Common myeloid progenitor, CD34-positive (primary cell): ENCODE results near the gene PRKX.
"Not testable (repeated sequence)": the region's sequence is repeated elsewhere in the genome, so short reads cannot be mapped to it uniquely, and the experiment has no call there.

ENCODE experiments used
- CTCF ChIA-PET: fragments of 350-600 bp; sonication (Branson Sonifier 250); formaldehyde crosslinking; loops from one replicate; lab custom pipeline; 2021; ENCODE audit warnings: antibody characterized with exemption; lab: Charles Lee
- POLR2A ChIA-PET: fragments of 350-600 bp; sonication (Branson Sonifier 250); formaldehyde crosslinking; loops from one replicate; lab custom pipeline; 2021; ENCODE audit warnings: antibody characterized with exemption; lab: Charles Lee
- DNase-seq, 3 donors: peaks; one replicate each; pipeline versions ENCODE4 v3.0.0 to v3.0.0-alpha.2; 2013
- H3K27ac ChIP-seq, 2 experiments: 1 replicate in 1 of 2; 2 replicates in 1 of 2; pipeline ENCODE4 v1.7.0; 2013; ENCODE audit warnings: inconsistent platforms in 2 of 2, low read length in 2 of 2, mild to moderate bottlenecking in 2 of 2, low read depth in 1 of 2, moderate library complexity in 1 of 2; ENCODE audit not compliant: severe bottlenecking in 2 of 2, insufficient read depth in 1 of 2, poor library complexity in 1 of 2
- H3K27me3 ChIP-seq, 5 experiments: replicated peaks in 2 of 5; 1 replicate in 3 of 5; 2 replicates in 2 of 5; pipeline versions ENCODE4 v1.6.1 to v1.7.0; 2013; ENCODE audit warnings: low read length in 4 of 5, mild to moderate bottlenecking in 2 of 5, moderate library complexity in 2 of 5, inconsistent platforms in 1 of 5; ENCODE audit not compliant: insufficient read depth in 5 of 5, control insufficient read depth in 4 of 5
- H3K36me3 ChIP-seq, 4 experiments: 1 replicate in 2 of 4; 2 replicates in 2 of 4; pipeline versions ENCODE4 v1.6.1 to v1.7.0; 2013; ENCODE audit warnings: low read length in 3 of 4, control low read depth in 1 of 4, mild to moderate bottlenecking in 1 of 4; ENCODE audit not compliant: control insufficient read depth in 4 of 4, insufficient read depth in 4 of 4
- H3K4me1 ChIP-seq, 4 experiments: 1 replicate in 3 of 4; 2 replicates in 1 of 4; pipeline versions ENCODE4 v1.6.1 to v1.7.1; 2013; ENCODE audit warnings: low read length in 3 of 4, mild to moderate bottlenecking in 3 of 4, control low read depth in 1 of 4, inconsistent platforms in 1 of 4, moderate library complexity in 1 of 4; ENCODE audit not compliant: control insufficient read depth in 4 of 4, insufficient read depth in 4 of 4; ENCODE audit errors: control extremely low read depth in 1 of 4
- H3K4me3 ChIP-seq, 7 experiments: 1 replicate in 4 of 7; 2 replicates in 3 of 7; pipeline versions ENCODE4 v1.5.1 to v1.7.0; 2013; ENCODE audit warnings: mild to moderate bottlenecking in 7 of 7, low read length in 6 of 7, moderate library complexity in 6 of 7, inconsistent platforms in 2 of 7, low read depth in 2 of 7, control low read depth in 1 of 7; ENCODE audit not compliant: insufficient read depth in 4 of 7, control insufficient read depth in 1 of 7; ENCODE audit errors: extremely low read depth in 1 of 7
- H3K9me3 ChIP-seq, 5 experiments: 1 replicate in 4 of 5; 2 replicates in 1 of 5; pipeline versions ENCODE4 v1.6.1 to v1.7.1; 2013; ENCODE audit warnings: low read length in 4 of 5, mild to moderate bottlenecking in 2 of 5, inconsistent platforms in 1 of 5, low read depth in 1 of 5, moderate library complexity in 1 of 5; ENCODE audit not compliant: control insufficient read depth in 4 of 5, insufficient read depth in 2 of 5; ENCODE audit errors: control extremely low read depth in 1 of 5
- WGBS: methylation state at CpG from one replicate; pipeline ENCODE4 v1.1.5; 2013; ENCODE audit not compliant: insufficient coverage; 5-methylcytosine and 5-hydroxymethylcytosine counted together

PRKX gene

DNA sequence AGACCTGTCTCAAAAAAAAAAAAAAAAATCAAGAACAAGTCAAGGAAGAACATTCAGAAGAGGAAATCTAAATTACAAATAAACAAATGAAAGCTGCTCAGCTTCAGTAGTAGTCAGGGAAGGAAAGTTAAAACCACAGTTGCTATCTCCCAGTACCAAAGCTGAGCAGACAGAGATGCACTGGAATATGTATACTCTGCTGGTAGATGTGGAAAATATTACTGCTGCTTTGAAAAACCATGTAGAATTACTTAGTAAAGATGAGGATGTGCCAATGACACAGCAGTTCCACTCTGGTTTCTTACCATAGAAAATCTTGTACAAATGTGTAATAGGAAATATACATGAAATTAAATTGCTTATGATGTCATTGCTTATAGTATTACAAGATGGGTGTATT is 25.1 kb upstream of the PRKX start:
- no peaks in the 10 kb centered on the region for H3K9me3 ChIP-seq
- ChIA-PET POLR2A (interaction anchor here (1.3 kb wide), 1 partner anchor 15 kb away, joined by 4 read pairs; no protein-coding TSS in a partner anchor), CTCF (interaction anchor here (1.2 kb wide), 1 partner anchor 9 kb away, joined by 3 read pairs; no protein-coding TSS in a partner anchor)
- H3K4me1 ChIP-seq: peaks cover 0 to 9% (median 5%) of the 10 kb centered on the region in 4 experiments
- H3K27ac ChIP-seq: no peak overlapping the region
- peak; percentile 52 to 82 (median 78) for DNase-seq
- H3K4me3 ChIP-seq: no peak overlapping the region
- H3K36me3 ChIP-seq: no peaks in the 10 kb centered on the region
- H3K27me3 ChIP-seq: no peaks in the 10 kb centered on the region

DNA sequence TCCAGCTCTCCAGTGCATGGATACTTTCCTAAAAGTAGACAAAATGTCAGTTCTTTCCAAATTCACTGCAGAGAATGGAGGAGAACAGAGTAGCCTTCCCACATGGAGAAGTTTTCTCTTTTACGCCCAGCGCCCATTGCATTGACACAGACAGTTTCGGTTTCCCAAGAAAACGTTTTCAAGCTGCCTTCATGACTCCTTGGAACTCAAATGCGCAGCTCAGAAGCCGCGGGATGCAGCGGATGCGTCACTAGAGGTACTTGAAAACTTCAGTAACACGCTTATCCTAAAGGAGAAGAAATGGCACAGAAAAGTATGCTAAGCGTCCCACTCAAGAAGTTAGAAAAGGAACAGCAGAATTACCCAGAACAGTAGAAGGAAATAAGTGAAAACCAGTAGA is 23.1 kb upstream of the PRKX start:
- POLR2A ChIA-PET: not testable (repeated sequence)

DNA sequence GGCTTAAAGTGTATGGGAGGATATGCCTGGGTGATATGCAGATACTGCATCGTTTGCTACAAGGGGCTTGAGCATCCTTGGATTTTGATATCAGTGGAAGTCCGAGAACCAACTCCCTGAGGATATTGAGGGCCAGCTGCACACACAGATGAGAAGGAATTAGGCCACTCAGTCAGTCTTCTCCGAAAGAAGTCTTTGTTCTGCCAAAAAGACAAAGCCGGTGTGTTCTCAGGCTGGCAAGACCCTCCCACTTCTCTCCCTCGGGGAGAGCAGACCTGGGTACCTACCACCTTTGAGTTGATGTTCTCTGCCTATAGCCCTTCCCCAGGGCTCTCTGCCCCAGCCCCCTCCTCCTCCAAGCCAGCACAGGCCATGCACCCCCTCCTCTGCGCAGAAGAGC is 22.4 kb upstream of the PRKX start:
- CTCF ChIA-PET, H3K27ac ChIP-seq, H3K4me1 ChIP-seq, H3K27me3 ChIP-seq, POLR2A ChIA-PET, H3K9me3 ChIP-seq, DNase-seq, H3K4me3 ChIP-seq, H3K36me3 ChIP-seq: not testable (repeated sequence)
- 94% methylated on average over 5 of the region's 6 CpGs for WGBS

More for the DNA sequence above, 23.1 kb upstream of the PRKX start:
- H3K27me3 ChIP-seq, H3K9me3 ChIP-seq, H3K27ac ChIP-seq, CTCF ChIA-PET, H3K4me1 ChIP-seq, H3K36me3 ChIP-seq, H3K4me3 ChIP-seq, DNase-seq: not testable (repeated sequence)
- 70% methylated on average over 4 of the region's 11 CpGs for WGBS

DNA sequence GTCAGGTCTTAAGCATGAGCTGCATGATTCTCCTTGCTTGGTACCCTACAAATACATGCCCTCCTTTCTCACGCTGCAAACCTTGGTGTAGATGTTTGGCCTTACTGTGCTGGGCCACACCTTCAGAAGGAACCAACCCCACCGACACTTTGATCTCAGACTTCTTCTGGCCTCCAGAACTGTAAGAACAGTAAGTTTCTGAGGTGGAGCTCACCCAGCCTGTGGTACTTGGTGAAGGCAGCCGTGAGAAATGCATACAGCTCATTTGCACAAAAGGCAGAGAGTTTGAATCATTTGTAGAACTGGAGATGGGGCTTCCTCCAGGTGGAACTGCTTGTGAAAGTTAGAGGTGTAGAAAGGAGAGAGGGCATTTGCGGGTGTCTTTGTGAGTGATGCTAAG is 21.0 kb upstream of the PRKX start:
- POLR2A ChIA-PET, H3K27ac ChIP-seq, H3K27me3 ChIP-seq, H3K4me1 ChIP-seq, DNase-seq, CTCF ChIA-PET, H3K9me3 ChIP-seq, H3K36me3 ChIP-seq, H3K4me3 ChIP-seq: not testable (repeated sequence)
- 79% methylated on average over 3 of the region's 4 CpGs for WGBS

DNA sequence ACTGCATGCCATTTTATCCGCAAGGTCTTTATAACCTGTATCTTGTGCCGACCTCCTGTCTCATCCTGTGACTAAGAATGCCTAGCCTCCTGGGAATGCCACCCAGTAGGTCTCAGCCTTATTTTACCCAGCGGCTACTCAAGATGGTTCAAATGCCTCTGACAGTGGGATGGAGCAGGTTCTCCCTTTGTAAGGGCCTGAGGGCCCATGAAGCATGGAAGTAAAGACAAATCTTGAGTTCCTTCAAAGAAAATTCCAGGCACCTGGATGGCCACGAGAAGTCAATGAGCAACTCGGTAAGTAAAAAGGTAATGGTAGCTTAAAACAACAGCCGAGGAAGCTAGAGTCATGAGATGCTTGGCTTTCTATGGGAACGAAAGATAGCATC is 19.6 kb upstream of the PRKX start:
- POLR2A ChIA-PET: no interaction called here
- H3K27me3 ChIP-seq: no peaks in the 10 kb centered on the region
- CTCF ChIA-PET: no interaction called here
- no peak for DNase-seq
- H3K36me3 ChIP-seq: no peaks in the 10 kb centered on the region
- WGBS: 96% methylated on average over 7 of the region's 7 CpGs
- H3K27ac ChIP-seq: no peak overlapping the region
- H3K4me3 ChIP-seq: no peak overlapping the region
- no peaks in the 10 kb centered on the region for H3K9me3 ChIP-seq
- no peaks in the 10 kb centered on the region for H3K4me1 ChIP-seq

DNA sequence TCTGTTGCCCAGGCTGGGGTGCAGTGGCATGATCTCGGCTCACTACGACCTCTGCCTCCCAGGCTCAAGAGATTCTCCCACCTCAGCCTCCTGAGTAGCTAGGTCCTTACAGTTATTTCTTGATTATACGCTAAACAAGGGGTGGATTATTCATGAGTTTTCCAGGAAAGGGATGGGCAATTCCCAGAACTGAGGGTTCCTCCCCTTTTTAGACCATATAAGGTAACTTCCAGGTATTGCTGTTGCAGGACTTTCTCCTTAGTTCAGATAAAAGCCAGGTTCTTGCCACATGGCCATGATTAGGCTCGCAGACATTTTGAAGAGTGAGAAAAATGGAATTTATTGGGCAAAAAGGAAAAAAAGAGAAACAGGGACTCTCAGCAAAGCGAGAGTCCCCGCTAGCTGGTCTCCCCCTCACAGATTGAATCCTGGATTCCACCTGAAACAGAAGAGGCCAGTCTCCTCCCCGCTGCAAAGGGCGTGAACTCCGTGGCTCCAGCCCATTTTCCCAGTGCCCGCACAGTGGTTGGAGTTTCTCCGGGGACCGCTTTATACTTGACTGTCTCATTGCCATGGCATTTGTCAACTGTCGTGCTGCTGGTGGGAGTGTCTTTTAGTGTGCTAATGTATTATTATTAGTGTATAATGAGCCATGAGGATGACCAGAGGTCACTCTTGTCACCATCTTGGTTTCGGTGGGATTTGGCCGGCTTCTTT is 19.0 kb upstream of the PRKX start:
- POLR2A ChIA-PET, H3K4me1 ChIP-seq, CTCF ChIA-PET, H3K36me3 ChIP-seq, H3K9me3 ChIP-seq, H3K27me3 ChIP-seq, H3K4me3 ChIP-seq, H3K27ac ChIP-seq, DNase-seq: not testable (repeated sequence)
- 94% methylated on average over 10 of the region's 15 CpGs for WGBS

DNA sequence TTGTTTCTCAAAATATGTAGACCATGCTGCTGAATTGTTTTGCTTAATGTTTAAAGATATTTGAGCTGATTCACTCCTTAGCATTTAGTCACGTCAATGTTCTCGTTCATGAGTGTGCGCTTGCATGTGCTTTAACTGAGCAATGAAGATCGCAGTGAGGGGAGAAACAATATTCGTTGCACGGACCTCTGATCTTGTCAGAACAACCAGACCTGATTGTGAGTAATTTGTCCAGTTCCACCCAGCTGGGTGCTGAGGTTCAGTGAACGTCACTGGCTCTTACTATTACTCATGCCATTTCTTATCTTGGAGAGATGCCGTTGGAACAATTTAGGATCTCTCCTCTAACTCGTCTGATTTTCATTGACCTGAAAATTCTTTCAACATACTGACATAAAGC is 15.0 kb upstream of the PRKX start:
- DNase-seq: no peak
- no peaks in the 10 kb centered on the region for H3K27me3 ChIP-seq
- no peak overlapping the region for H3K4me3 ChIP-seq
- H3K36me3 ChIP-seq: no peaks in the 10 kb centered on the region
- H3K9me3 ChIP-seq: no peaks in the 10 kb centered on the region
- no peaks in the 10 kb centered on the region for H3K4me1 ChIP-seq
- 87% methylated on average over 7 of the region's 9 CpGs for WGBS
- CTCF ChIA-PET: no interaction called here
- POLR2A ChIA-PET: no interaction called here
- H3K27ac ChIP-seq: no peak overlapping the region
